ENCODE measurements around the gene SLC41A3.
"Not testable (repeated sequence)": the region's sequence is repeated elsewhere in the genome, so short reads cannot be mapped to it uniquely, and the experiment has no call there.

Gene SLC41A3

DNA sequence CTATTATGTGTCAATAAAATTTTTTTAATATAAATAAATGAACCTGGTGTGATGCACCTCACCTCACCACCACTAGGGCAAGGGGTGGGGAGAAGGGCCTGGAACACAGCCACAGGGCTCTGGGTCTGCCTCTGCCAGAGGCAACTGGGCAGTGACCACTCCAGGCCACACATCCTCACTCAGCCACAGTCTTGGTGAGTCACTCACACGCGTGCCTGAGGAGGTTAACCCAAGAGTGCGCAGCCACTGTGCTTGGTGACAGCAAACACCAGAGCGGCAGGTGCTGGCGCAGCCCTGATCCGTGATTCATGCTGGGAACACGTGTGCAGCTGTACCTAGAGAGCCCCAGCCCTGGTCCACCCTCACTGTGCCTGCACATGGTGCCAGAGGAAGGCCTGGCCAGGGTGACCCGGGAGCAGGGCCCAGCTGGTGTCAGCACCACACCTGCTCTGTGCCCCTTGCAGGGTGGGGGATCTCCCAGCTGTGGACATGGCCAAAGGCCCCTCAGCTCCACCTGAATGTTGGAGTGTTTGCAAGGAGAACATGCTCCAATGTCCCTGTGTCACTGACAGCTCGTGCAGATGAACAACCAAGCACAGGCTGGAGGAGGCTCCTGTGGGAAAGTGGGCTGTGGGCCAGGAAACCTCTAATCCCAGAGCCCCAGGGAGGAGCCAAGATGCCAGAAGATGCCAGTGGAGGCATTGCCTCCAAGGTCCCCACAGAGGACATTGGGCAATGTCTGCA lies 2.1 kb downstream of the SLC41A3 start:
- peak; percentile 37 for TF ChIP-seq CTCF (conservative IDR thresholded peaks at IDR 0.05; ENCODE audit: low read length)
- no peak overlapping the region for H3K4me3 ChIP-seq (ENCODE audit: low read length)
- peak; percentile 36 for DNase-seq (ENCODE audit: low read depth)

DNA sequence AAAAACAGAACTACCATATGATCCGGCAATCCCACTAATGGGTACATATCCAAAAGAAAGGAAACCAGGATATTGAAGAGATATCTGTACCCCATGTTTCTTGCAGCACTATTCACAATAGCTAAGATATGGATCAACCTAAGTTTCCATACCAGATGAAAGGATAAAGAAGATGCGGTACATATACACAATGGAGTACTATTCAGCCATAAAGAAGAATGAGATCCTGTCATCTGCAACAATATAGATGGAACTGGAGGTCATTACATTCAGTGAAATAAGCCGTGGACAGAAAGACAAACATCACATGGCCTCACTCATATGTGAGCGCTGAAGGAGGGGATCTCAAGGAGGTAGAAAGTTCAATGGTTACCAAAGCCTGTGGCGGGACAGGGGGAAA lies 3.0 kb downstream of the SLC41A3 start:
- DNase-seq (ENCODE audit: low read depth): no peak
- no peak for TF ChIP-seq CTCF (conservative IDR thresholded peaks at IDR 0.05; ENCODE audit: low read length)

DNA sequence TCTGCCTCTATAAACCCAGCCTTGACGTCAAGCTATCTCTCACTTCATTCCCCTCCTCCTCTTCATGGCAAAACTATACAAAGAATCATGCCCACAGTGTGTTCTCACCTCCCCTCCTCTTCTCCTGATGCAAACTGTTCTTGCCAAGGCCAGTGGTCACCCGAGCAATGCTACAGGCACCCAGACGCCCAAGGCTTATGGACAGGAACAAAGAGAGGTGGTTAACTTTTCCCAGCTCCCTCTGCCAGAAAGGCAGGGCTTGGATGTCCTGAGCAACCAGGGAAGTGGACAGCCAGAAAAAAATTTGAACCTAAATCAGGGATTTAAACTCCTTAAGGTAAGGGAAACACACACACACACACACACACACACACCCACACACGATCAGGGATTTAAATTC lies 5.1 kb downstream of the SLC41A3 start:
- no peak for TF ChIP-seq CTCF (conservative IDR thresholded peaks at IDR 0.05; ENCODE audit: low read length)
- H3K4me3 ChIP-seq (ENCODE audit: low read length): no peak overlapping the region
- no peak for DNase-seq (ENCODE audit: low read depth)

More for the DNA sequence above, 3.0 kb downstream of the SLC41A3 start:
- no peak overlapping the region for H3K4me3 ChIP-seq (ENCODE audit: low read length)

GRCh38 chr3:126077754-126078153 lies 6.2 kb downstream of the SLC41A3 start:
- no peak overlapping the region for H3K4me3 ChIP-seq (ENCODE audit: low read length)
- no peak for TF ChIP-seq CTCF (conservative IDR thresholded peaks at IDR 0.05; ENCODE audit: low read length)
- DNase-seq (ENCODE audit: low read depth): no peak

DNA sequence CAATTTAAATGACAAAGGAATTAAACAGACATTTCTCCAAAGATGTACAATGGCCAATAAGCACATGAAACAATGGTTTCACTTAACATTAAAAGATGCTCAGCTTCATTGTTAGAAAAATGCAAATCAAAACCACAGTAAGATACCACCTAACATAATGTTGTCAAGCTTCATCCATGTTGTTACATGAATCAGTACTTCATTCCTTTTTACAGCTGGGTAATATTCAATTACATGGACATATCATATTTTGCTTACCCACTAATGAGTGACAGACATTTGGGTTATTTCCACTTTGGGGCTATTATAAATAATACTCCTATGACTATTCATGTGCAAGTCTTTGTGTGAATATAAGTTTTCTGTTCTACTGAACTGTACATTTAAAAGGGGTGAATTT lies 7.8 kb downstream of the SLC41A3 start:
- no peak for DNase-seq (ENCODE audit: low read depth)
- H3K4me3 ChIP-seq (ENCODE audit: low read length): no peak overlapping the region
- no peak for TF ChIP-seq CTCF (conservative IDR thresholded peaks at IDR 0.05; ENCODE audit: low read length)

DNA sequence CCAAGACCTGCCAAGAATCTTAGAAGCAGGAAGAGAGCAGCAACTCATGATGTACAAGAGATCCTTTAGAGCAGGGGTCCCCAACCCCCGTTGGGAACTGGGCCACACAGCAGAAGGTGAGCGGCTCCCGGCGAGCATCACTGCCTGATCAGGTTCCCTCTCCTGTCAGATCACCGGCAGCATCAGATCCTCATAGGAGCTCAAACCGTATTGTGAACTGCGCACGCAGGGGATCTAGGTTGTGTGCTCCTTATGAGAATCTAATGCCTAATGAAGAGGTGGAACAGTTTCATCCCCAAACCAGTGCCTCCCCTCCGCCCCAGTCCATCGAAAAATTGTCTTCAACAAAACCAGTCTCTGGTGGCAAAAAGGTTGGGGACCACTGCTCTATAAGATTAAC lies 13.8 kb downstream of the SLC41A3 start:
- no peak for TF ChIP-seq CTCF (conservative IDR thresholded peaks at IDR 0.05; ENCODE audit: low read length)
- H3K4me3 ChIP-seq (ENCODE audit: low read length): no peak overlapping the region
- no peak for DNase-seq (ENCODE audit: low read depth)

DNA sequence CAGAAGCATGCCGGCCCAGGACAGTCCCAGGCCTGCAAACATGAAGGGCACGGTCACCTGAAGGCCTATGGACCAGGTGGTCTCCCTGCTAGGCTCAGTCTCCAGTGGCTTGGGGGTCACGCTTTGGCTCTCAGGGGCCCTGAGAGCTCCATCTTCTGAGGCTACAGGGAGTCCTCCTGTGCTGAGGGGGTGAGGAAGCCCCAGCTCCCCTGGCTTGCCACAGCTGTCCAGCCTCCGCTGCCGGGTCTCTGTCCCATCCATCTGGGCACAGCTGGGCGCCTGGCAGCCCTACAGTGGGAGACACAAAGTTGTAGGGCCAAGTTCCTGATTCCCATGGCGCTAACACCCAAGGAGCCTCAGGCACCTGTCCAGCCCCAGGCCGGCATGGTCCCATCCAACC lies 16.0 kb downstream of the SLC41A3 start:
- no peak for TF ChIP-seq CTCF (conservative IDR thresholded peaks at IDR 0.05; ENCODE audit: low read length)
- H3K4me3 ChIP-seq (ENCODE audit: low read length): no peak overlapping the region
- no peak for DNase-seq (ENCODE audit: low read depth)

DNA sequence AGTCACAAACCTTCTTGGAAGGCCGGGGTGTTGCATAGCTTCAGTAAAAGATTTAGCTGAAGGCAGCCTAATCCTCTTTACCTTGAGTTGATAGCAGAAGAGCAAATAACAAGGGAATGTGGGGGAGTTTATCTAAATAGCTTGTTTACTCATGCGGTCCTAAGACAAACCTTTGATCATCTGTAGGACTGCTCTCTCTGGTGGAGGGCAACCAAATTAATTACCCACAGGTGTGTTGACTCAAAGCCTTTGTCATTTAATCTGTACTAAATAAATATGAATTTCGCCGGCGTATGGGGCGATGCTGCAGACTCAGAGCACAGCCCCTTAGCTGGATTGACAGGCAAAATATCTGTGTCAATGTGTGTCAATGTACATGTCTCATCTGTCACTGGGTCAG lies 17.2 kb downstream of the SLC41A3 start:
- not testable (repeated sequence) for H3K4me3 ChIP-seq (ENCODE audit: low read length); DNase-seq (ENCODE audit: low read depth)
